Thyroid gland (tissue), 4 donors: Measurements from ENCODE around the gene PLEKHA7. TPM values are rescaled to one million over a fixed set of nuclear protein-coding genes. Genes with fewer than 3 reads are reported as not detected.
A peak's percentile ranks its signal among the peaks of the same experiment; 100 is the strongest.
"Not testable (repeated sequence)": the region's sequence is repeated elsewhere in the genome, so short reads cannot be mapped to it uniquely, and the experiment has no call there.

Experiments
- DNase-seq, 2 donors: peaks; one replicate each; pipeline ENCODE4 v3.0.0-alpha.2; 2019
- H3K27ac ChIP-seq, 3 donors: fragments of 200-600 bp; sonication (generic); 1 replicate in 2 of 3; 2 replicates in 1 of 3; pipeline ENCODE4 v1.5.1; 2016 to 2019; ENCODE audit warnings: mild to moderate bottlenecking in 1 of 3, moderate library complexity in 1 of 3
- H3K27me3 ChIP-seq: fragments of 200-600 bp; sonication (generic); one replicate; pipeline ENCODE4 v1.5.1; 2019
- H3K36me3 ChIP-seq, 2 donors: fragments of 200-600 bp; sonication (generic); one replicate each; pipeline ENCODE4 v1.5.1; 2016 to 2019
- H3K4me1 ChIP-seq, 2 donors: fragments of 200-600 bp; sonication (generic); one replicate each; pipeline ENCODE4 v1.5.1; 2017 to 2019
- H3K4me3 ChIP-seq, 3 donors: fragments of 200-600 bp; sonication (generic); replicated peaks in 1 of 3; 1 replicate in 2 of 3; 2 replicates in 1 of 3; pipeline ENCODE4 v1.5.1; 2016; ENCODE audit warnings: mild to moderate bottlenecking in 1 of 3
- H3K9me3 ChIP-seq: fragments of 200-600 bp; sonication (generic); one replicate; pipeline ENCODE4 v1.5.1; 2017
- POLR2A ChIP-seq, 2 donors: fragments of 450-650 bp; IDR thresholded peaks; one replicate each; pipeline ENCODE4 v1.6.1; 2017; ENCODE audit warnings: antibody characterized with exemption in 2 of 2, mild to moderate bottlenecking in 2 of 2, moderate library complexity in 1 of 2
- WGBS, 2 donors: methylation state at CpG; one replicate each; pipeline ENCODE4 v1.1.5; 2017; 5-methylcytosine and 5-hydroxymethylcytosine counted together
- intact Hi-C: fragments of 100-400 bp; cut with DNase I; formaldehyde crosslinking; loops from one replicate; pipeline ENCODE4 v1.15.1; 2023
- total RNA-seq, 4 donors: library from RNA; depleted of rRNA; stranded (reverse); fragments of >200 nt; gene quantifications; one replicate each; pipeline ENCODE4 v1.2.3, GENCODE V29; 2016
- TF ChIP-seq, protein P1 (sequence below), 6 experiments: fragments of 200-600 bp in 3 of 6; fragments of 450-650 bp in 3 of 6; sonication (generic) in 3 of 6; IDR thresholded peaks; one replicate each; pipeline ENCODE4 v1.5.1; 2016 to 2019; ENCODE audit warnings: antibody characterized with exemption in 6 of 6, mild to moderate bottlenecking in 2 of 6, inconsistent platforms in 1 of 6, moderate library complexity in 1 of 6

PLEKHA7 gene
- total RNA-seq, 4 donors from 2014 or later: 22.5 to 29.0 (median 23.4) TPM

DNA sequence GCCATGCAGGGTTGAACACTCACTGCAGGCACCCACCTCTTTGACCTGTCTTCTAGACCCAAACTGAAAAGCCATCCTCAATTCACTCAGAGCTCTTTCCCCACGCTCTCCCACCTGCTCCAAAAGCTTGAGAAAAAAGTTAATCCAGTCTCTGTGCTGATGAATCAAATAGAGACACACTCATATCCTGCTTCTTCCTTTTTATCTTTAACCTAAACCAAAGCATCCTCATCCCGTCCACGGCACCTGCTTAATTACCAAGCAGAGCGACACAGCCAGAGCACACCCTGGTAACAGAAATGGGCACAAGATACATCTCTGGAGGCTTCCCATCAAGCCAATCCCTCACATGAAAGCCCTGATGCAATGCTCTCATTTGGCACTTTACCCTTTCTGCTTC lies 102.6 kb downstream of the PLEKHA7 start:
- WGBS, 2 donors: 89 to 96% methylated on average over 4 of the region's 4 CpGs
- no peaks in the 10 kb centered on the region for H3K27me3 ChIP-seq

DNA sequence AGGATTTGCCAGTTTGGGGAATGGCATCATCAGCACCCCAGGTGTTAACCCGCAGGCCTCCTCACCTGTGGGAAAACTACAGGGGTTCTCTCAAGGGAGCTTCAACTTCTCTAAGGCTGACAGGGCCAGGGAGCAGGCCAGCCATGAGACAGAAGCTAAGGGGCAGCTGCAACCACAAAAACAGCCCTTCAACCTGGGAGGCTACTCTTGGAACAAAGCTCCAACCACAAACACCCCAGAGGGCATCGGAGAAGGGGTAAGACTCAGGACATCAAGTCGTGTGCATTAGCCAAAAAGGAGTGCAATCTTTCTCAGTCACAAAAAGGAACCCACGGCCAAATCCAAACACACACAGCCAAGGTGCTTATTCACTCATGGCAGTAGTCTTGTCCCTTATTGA lies 103.0 kb downstream of the PLEKHA7 start:
- no peaks in the 10 kb centered on the region for H3K27me3 ChIP-seq
- no peak overlapping the region for H3K4me3 ChIP-seq
- H3K4me1 ChIP-seq: peaks cover 0 to 29% of the 10 kb centered on the region in 2 donors
- intact Hi-C loops: no loop called here
- no peak for DNase-seq
- TF ChIP-seq, protein P1, sequence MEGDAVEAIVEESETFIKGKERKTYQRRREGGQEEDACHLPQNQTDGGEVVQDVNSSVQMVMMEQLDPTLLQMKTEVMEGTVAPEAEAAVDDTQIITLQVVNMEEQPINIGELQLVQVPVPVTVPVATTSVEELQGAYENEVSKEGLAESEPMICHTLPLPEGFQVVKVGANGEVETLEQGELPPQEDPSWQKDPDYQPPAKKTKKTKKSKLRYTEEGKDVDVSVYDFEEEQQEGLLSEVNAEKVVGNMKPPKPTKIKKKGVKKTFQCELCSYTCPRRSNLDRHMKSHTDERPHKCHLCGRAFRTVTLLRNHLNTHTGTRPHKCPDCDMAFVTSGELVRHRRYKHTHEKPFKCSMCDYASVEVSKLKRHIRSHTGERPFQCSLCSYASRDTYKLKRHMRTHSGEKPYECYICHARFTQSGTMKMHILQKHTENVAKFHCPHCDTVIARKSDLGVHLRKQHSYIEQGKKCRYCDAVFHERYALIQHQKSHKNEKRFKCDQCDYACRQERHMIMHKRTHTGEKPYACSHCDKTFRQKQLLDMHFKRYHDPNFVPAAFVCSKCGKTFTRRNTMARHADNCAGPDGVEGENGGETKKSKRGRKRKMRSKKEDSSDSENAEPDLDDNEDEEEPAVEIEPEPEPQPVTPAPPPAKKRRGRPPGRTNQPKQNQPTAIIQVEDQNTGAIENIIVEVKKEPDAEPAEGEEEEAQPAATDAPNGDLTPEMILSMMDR (IDR thresholded peaks at IDR 0.05): no peak
- no peak for TF ChIP-seq POLR2A (IDR thresholded peaks at IDR 0.05)
- 67 to 76% methylated on average over 4 of the region's 4 CpGs for WGBS, 2 donors
- H3K27ac ChIP-seq: peak overlapping the region in 1 of 3 donors; percentile 1
- H3K36me3 ChIP-seq: no peaks in the 10 kb centered on the region
- H3K9me3 ChIP-seq: no peaks in the 10 kb centered on the region

More for the DNA sequence above, 102.6 kb downstream of the PLEKHA7 start:
- no peaks in the 10 kb centered on the region for H3K9me3 ChIP-seq
- intact Hi-C loops: no loop called here
- peak overlapping the region in 1 of 3 donors; percentile 1 for H3K27ac ChIP-seq
- TF ChIP-seq, protein P1 (IDR thresholded peaks at IDR 0.05): no peak
- TF ChIP-seq POLR2A (IDR thresholded peaks at IDR 0.05): no peak
- no peak for DNase-seq
- no peak overlapping the region for H3K4me3 ChIP-seq
- H3K36me3 ChIP-seq: no peaks in the 10 kb centered on the region
- H3K4me1 ChIP-seq: peaks cover 0 to 29% of the 10 kb centered on the region in 2 donors

DNA sequence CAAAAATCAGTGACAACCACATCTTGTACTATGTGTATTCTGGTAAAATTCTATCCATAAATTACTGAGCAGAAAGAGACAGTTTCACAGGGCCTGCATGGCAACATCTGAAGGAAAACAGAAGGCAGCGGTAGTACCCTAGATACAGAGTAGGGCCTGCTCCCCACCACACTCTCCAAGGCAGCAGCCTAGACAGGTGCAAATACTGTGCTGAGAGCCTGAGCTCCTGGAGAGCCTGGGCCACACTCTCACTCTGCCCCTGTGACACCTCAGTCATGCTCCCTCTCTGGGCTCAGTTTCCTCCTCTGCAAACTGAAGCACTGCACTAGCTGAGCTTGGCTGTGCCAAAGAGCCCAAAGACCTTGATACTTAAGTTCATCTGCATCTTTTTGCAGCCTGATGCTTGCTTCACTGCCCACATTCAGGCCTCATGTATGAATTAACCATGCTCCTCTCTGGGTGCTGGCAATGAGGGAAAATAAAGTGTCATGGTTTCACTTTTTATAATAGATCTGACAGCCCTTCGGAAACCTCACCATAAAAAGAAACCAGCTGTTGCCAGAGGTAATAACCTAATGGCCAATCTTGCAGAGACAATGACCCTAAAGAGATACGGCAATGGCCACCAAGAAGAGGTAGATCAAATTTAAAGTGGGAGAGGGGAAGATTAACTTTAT lies 104.7 kb downstream of the PLEKHA7 start:
- Histone ChIP-seq H3K4me1 (peaks cover 0 to 36% of the 10 kb centered on the region in 2 donors), H3K36me3 (no peaks in the 10 kb centered on the region), H3K9me3 (no peaks in the 10 kb centered on the region), H3K4me3 (no peak overlapping the region), H3K27ac (no peak overlapping the region), H3K27me3 (no peaks in the 10 kb centered on the region)
- TF ChIP-seq POLR2A (IDR thresholded peaks at IDR 0.05): no peak
- TF ChIP-seq, protein P1 (IDR thresholded peaks at IDR 0.05): no peak
- 88 to 96% methylated on average over 3 of the region's 3 CpGs for WGBS, 2 donors
- intact Hi-C loops: no loop called here
- no peak for DNase-seq

DNA sequence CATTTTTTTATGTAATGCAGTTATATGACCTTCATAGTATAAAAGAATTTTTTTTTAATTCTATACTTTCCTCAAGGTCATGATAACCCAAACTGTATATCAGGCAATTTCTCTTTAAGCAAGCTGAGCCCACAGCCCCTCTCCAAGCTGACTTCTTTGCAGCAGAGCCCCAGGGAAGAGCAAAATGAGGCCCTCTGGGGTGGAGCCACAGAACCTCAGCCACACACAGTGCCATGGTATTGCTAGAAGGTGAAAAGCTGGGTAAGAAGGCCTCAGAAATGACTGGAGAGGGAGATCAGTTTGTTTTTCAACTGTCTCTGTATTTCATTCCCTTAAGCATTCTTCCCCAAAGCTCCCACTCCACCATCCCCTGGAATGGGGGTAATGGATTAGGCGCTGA lies 108.8 kb downstream of the PLEKHA7 start:
- intact Hi-C loops: no loop called here
- no peaks in the 10 kb centered on the region for H3K27me3 ChIP-seq
- H3K36me3 ChIP-seq: no peaks in the 10 kb centered on the region
- TF ChIP-seq POLR2A (IDR thresholded peaks at IDR 0.05): no peak
- TF ChIP-seq, protein P1 (IDR thresholded peaks at IDR 0.05): no peak
- no peak for DNase-seq
- H3K4me1 ChIP-seq: peaks cover 12 to 37% of the 10 kb centered on the region in 2 donors
- 94 to 100% methylated on average over 1 of the region's 1 CpG for WGBS, 2 donors
- H3K9me3 ChIP-seq: no peaks in the 10 kb centered on the region
- H3K27ac ChIP-seq: peak overlapping the region; percentile 15 to 45 (median 37)
- H3K4me3 ChIP-seq: no peak overlapping the region

DNA sequence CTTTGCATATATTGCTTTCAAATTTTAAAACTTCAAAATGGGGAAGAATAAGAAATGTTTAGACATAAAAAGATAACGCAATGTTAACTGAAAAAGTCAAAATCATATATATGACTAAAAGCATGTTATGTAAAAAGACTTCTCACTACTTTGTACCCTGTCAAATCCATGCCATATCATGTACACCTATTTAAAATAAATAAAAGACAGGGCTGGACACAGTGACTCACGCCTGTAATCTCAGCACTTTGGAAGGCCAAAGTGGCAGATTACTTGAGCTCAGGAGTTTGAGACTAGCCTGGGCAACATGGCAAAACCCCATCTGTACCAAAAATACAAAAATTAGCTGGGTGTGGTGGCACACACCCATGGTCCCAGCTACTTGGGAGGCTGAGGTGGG lies 109.5 kb downstream of the PLEKHA7 start:
- H3K4me1 ChIP-seq: peaks cover 12 to 36% of the 10 kb centered on the region in 2 donors

More for the DNA sequence above, 109.5 kb downstream of the PLEKHA7 start:
- intact Hi-C loops, H3K36me3 ChIP-seq, DNase-seq, H3K4me3 ChIP-seq, H3K9me3 ChIP-seq, H3K27me3 ChIP-seq: not testable (repeated sequence)
- 95 to 98% methylated on average over 2 of the region's 2 CpGs for WGBS, 2 donors
- H3K27ac ChIP-seq: peak overlapping the region in 1 of 3 donors; percentile 37
